Neuronal stem cell (in vitro differentiated cells): Measurements from ENCODE around the gene USP24.

Experiments
- DNase-seq: peaks from one replicate; pipeline ENCODE4 v3.0.0-alpha.2; 2013; ENCODE audit warnings: low spot score
- H2AFZ ChIP-seq: one replicate; pipeline ENCODE4 v1.6.1; 2013; ENCODE audit warnings: mild to moderate bottlenecking, low read length, inconsistent platforms
- H2AK5ac ChIP-seq: 2 replicates; pipeline ENCODE4 v1.6.1; 2013; ENCODE audit warnings: low read depth, mild to moderate bottlenecking, inconsistent platforms, low read length, moderate library complexity, mixed read lengths
- H2BK120ac ChIP-seq: 2 replicates; pipeline ENCODE4 v1.6.1; 2013; ENCODE audit warnings: low read depth, mild to moderate bottlenecking, inconsistent platforms, low read length, moderate library complexity, mixed read lengths
- H2BK12ac ChIP-seq: one replicate; pipeline ENCODE4 v1.6.1; 2013; ENCODE audit warnings: low read length, inconsistent platforms
- H2BK15ac ChIP-seq: 2 replicates; pipeline ENCODE4 v1.6.1; 2013; ENCODE audit warnings: mild to moderate bottlenecking, low read length, inconsistent platforms, mixed read lengths
- H2BK5ac ChIP-seq: one replicate; pipeline ENCODE4 v1.6.1; 2013; ENCODE audit warnings: inconsistent platforms, mild to moderate bottlenecking, low read length, moderate library complexity
- H3K14ac ChIP-seq: one replicate; pipeline ENCODE4 v1.6.1; 2013; ENCODE audit warnings: low read length, inconsistent platforms
- H3K18ac ChIP-seq: 2 replicates; pipeline ENCODE4 v1.6.1; 2013; ENCODE audit warnings: low read length, inconsistent platforms
- H3K23ac ChIP-seq: 2 replicates; pipeline ENCODE4 v1.6.1; 2013; ENCODE audit warnings: low read depth, mild to moderate bottlenecking, mixed read lengths, low read length, inconsistent platforms; ENCODE audit not compliant: poor library complexity
- H3K27ac ChIP-seq: replicated peaks from 3 replicates; pipeline ENCODE4 v1.5.1; 2013; ENCODE audit warnings: low read length, inconsistent platforms
- H3K27me3 ChIP-seq, 3 experiments: 2 replicates each; pipeline ENCODE4 v1.6.1; 2013; ENCODE audit warnings: low read length in 3 of 3, mild to moderate bottlenecking in 2 of 3, inconsistent platforms in 1 of 3, low read depth in 1 of 3, mixed read lengths in 1 of 3, moderate library complexity in 1 of 3; ENCODE audit not compliant: control insufficient read depth in 3 of 3, insufficient read depth in 3 of 3
- H3K36me3 ChIP-seq, 2 donors: replicated peaks in 1 of 2; 2 replicates each; pipeline ENCODE4 v1.6.1; 2013; ENCODE audit warnings: low read length in 2 of 2; ENCODE audit not compliant: control insufficient read depth in 2 of 2, insufficient read depth in 2 of 2
- H3K4ac ChIP-seq: 2 replicates; pipeline ENCODE4 v1.6.1; 2013; ENCODE audit warnings: inconsistent platforms, mild to moderate bottlenecking, low read length, moderate library complexity
- H3K4me1 ChIP-seq, 2 donors: 1 replicate in 1 of 2; 2 replicates in 1 of 2; pipeline ENCODE4 v1.6.1; 2013; ENCODE audit warnings: low read length in 2 of 2, low read depth in 1 of 2; ENCODE audit not compliant: control insufficient read depth in 2 of 2, insufficient read depth in 1 of 2
- H3K4me2 ChIP-seq: one replicate; pipeline ENCODE4 v1.6.1; 2013; ENCODE audit warnings: mild to moderate bottlenecking, low read length, inconsistent platforms; ENCODE audit not compliant: insufficient read depth, poor library complexity, severe bottlenecking
- H3K4me3 ChIP-seq, 2 donors: 2 replicates each; pipeline ENCODE4 v1.5.1; 2013; ENCODE audit warnings: low read length in 2 of 2, mild to moderate bottlenecking in 2 of 2, inconsistent platforms in 1 of 2, moderate library complexity in 1 of 2
- H3K79me1 ChIP-seq: one replicate; pipeline ENCODE4 v1.6.1; 2013; ENCODE audit warnings: low read depth, mild to moderate bottlenecking, inconsistent platforms, low read length, moderate library complexity
- H3K9ac ChIP-seq: one replicate; pipeline ENCODE4 v1.6.1; 2013; ENCODE audit warnings: mild to moderate bottlenecking, low read depth, low read length, inconsistent platforms; ENCODE audit not compliant: poor library complexity
- H3K9me3 ChIP-seq, 2 donors: replicated peaks in 1 of 2; 2 replicates each; pipeline versions ENCODE3 to v1.6.1; 2013; ENCODE audit warnings: low read length in 2 of 2, mild to moderate bottlenecking in 2 of 2, inconsistent platforms in 1 of 2, low read depth in 1 of 2, mixed read lengths in 1 of 2, moderate library complexity in 1 of 2; ENCODE audit not compliant: control insufficient read depth in 2 of 2, insufficient read depth in 1 of 2
- H4K8ac ChIP-seq: one replicate; pipeline ENCODE4 v1.6.1; 2013; ENCODE audit warnings: low read depth, mild to moderate bottlenecking, inconsistent platforms, low read length, moderate library complexity
- H4K91ac ChIP-seq: one replicate; pipeline ENCODE4 v1.6.1; 2013; ENCODE audit warnings: low read length, low read depth, mild to moderate bottlenecking, inconsistent platforms; ENCODE audit not compliant: poor library complexity
- WGBS, 2 donors: extraction: QIAGEN DNeasy Blood & Tissue Kit; methylation state at CpG; one replicate each; pipeline ENCODE4 v1.1.7; 2013; ENCODE audit warnings: missing lambda C conversion rate in 2 of 2, mixed read lengths in 1 of 2; ENCODE audit not compliant: insufficient read length in 2 of 2, insufficient replicate concordance in 1 of 2; ENCODE audit errors: extremely low coverage in 2 of 2; 5-methylcytosine and 5-hydroxymethylcytosine counted together

The USP24 gene

GRCh38 chr1:55170426-55170825 is 44.7 kb downstream of the USP24 start:
- no peak overlapping the region for H4K8ac ChIP-seq
- H3K4ac ChIP-seq = no peak overlapping the region
- no peak overlapping the region for H4K91ac ChIP-seq
- H3K36me3 ChIP-seq = peaks cover 6 to 85% of the 10 kb centered on the region in 2 donors
- no peak for DNase-seq
- no peaks in the 10 kb centered on the region for H3K27me3 ChIP-seq
- H2AK5ac ChIP-seq = no peak overlapping the region
- H3K9ac ChIP-seq = no peak overlapping the region
- no peak overlapping the region for H3K23ac ChIP-seq
- H3K27ac ChIP-seq = no peak overlapping the region
- no CpG with 5 or more reads among the region's 1 CpG for WGBS, 2 donors
- H2BK5ac ChIP-seq = no peak overlapping the region
- H2BK120ac ChIP-seq = no peak overlapping the region
- H3K79me1 ChIP-seq = no peaks in the 10 kb centered on the region
- no peak overlapping the region for H3K18ac ChIP-seq
- no peak overlapping the region for H3K4me2 ChIP-seq
- H3K4me1 ChIP-seq = peaks cover 2 to 6% of the 10 kb centered on the region in 2 donors
- H2AFZ ChIP-seq = no peak overlapping the region
- no peak overlapping the region for H2BK12ac ChIP-seq
- H3K9me3 ChIP-seq = no peaks in the 10 kb centered on the region
- no peak overlapping the region for H3K14ac ChIP-seq
- H2BK15ac ChIP-seq = no peak overlapping the region
- H3K4me3 ChIP-seq = no peak overlapping the region

GRCh38 chr1:55169126-55169525 is 46.0 kb downstream of the USP24 start:
- Histone ChIP-seq H4K8ac (no peak overlapping the region), H3K36me3 (peaks cover 8 to 90% of the 10 kb centered on the region in 2 donors), H2BK12ac (no peak overlapping the region), H3K18ac (no peak overlapping the region), H3K4ac (no peak overlapping the region), H2AK5ac (no peak overlapping the region), H3K27ac (no peak overlapping the region), H2BK5ac (no peak overlapping the region), H4K91ac (no peak overlapping the region), H3K23ac (no peak overlapping the region), H3K14ac (no peak overlapping the region), H3K4me1 (peaks cover 2 to 6% of the 10 kb centered on the region in 2 donors), H2BK15ac (no peak overlapping the region), H2BK120ac (no peak overlapping the region), H2AFZ (no peak overlapping the region), H3K9ac (no peak overlapping the region), H3K9me3 (no peaks in the 10 kb centered on the region), H3K4me2 (no peak overlapping the region), H3K4me3 (no peak overlapping the region), H3K27me3 (no peaks in the 10 kb centered on the region), H3K79me1 (no peaks in the 10 kb centered on the region)
- no peak for DNase-seq
- no CpG with 5 or more reads among the region's 1 CpG for WGBS, 2 donors

GRCh38 chr1:55168353-55168752 is 46.8 kb downstream of the USP24 start:
- H3K18ac ChIP-seq = no peak overlapping the region
- no peak overlapping the region for H3K14ac ChIP-seq
- no peak overlapping the region for H2AK5ac ChIP-seq
- H3K4me3 ChIP-seq = no peak overlapping the region
- no peak overlapping the region for H4K91ac ChIP-seq
- H3K9ac ChIP-seq = no peak overlapping the region
- H2BK15ac ChIP-seq = no peak overlapping the region
- no peak overlapping the region for H3K23ac ChIP-seq
- H3K27me3 ChIP-seq = no peaks in the 10 kb centered on the region
- no peak overlapping the region for H3K4me2 ChIP-seq
- no peak overlapping the region for H2AFZ ChIP-seq
- H3K36me3 ChIP-seq = peaks cover 9 to 91% of the 10 kb centered on the region in 2 donors
- peaks cover 2 to 6% of the 10 kb centered on the region in 2 donors for H3K4me1 ChIP-seq
- no peak overlapping the region for H2BK120ac ChIP-seq
- no peak overlapping the region for H3K4ac ChIP-seq
- H4K8ac ChIP-seq = no peak overlapping the region
- no peaks in the 10 kb centered on the region for H3K79me1 ChIP-seq
- DNase-seq = no peak
- no peak overlapping the region for H3K27ac ChIP-seq
- H3K9me3 ChIP-seq = no peaks in the 10 kb centered on the region
- H2BK12ac ChIP-seq = no peak overlapping the region
- no CpG with 5 or more reads among the region's 4 CpGs for WGBS, 2 donors
- no peak overlapping the region for H2BK5ac ChIP-seq

- no peaks in the 10 kb centered on the region for H3K9me3 ChIP-seq
- H3K79me1 ChIP-seq = no peaks in the 10 kb centered on the region
- H3K4ac ChIP-seq = no peak overlapping the region
- WGBS, 2 donors = no CpG with 5 or more reads among the region's 6 CpGs
- H3K4me2 ChIP-seq = no peak overlapping the region
- H2BK120ac ChIP-seq = no peak overlapping the region
- H3K9ac ChIP-seq = no peak overlapping the region
- no peak overlapping the region for H3K14ac ChIP-seq
- H3K18ac ChIP-seq = no peak overlapping the region
- no peak overlapping the region for H2BK5ac ChIP-seq
- no peak overlapping the region for H3K27ac ChIP-seq
- H3K4me1 ChIP-seq = peaks cover 2 to 6% of the 10 kb centered on the region in 2 donors
- no peak overlapping the region for H3K4me3 ChIP-seq
- H2BK12ac ChIP-seq = no peak overlapping the region
- H3K23ac ChIP-seq = no peak overlapping the region
- DNase-seq = no peak
- H3K36me3 ChIP-seq = peaks cover 9 to 95% of the 10 kb centered on the region in 2 donors
- no peak overlapping the region for H2AFZ ChIP-seq
- no peaks in the 10 kb centered on the region for H3K27me3 ChIP-seq
- no peak overlapping the region for H2AK5ac ChIP-seq
- no peak overlapping the region for H4K8ac ChIP-seq
- H4K91ac ChIP-seq = no peak overlapping the region
- H2BK15ac ChIP-seq = no peak overlapping the region
Observed at GRCh38 chr1:55167224-55167871, 47.8 kb downstream of the USP24 start.
